ENCODE results near the gene ZNF511.
A peak's percentile ranks its signal among the peaks of the same experiment; 100 is the strongest.

Gene ZNF511

DNA sequence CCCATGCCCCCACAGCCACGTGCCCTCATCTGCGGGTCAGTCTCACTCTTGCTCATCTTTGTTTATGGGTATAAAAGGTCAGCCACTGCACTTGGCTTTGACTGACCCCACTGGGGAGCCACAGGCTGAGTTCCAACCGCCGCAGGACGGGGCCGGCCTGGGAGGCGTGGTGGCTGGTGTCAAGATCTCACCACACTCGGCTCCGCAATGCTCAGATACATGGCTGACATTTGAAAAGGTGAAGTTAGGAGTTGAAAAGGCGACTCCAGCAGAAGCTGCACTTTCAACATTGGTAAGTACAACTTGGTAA, 14.9 kb upstream of the ZNF511 start:
- no peak for DNase-seq

DNA sequence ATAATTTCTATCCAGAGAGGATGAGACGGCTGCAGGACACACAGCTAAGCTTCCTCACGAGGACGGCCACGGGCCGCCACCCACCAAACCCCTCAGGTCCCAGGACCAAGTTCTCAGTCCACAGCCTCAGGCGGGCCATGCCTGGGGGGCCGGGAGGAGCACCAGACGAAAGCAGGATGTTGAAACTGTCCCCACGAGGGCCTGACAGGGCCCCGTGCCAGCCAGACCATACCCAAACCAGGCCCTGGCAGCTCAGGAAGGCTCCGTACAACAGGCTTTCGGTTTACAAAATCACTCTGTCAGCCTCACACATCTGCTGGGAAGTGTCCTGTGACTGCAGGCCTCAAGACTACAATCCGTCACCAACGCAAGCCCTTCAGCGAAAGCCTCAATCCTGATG, 14.5 kb upstream of the ZNF511 start:
- no peak for DNase-seq

DNA sequence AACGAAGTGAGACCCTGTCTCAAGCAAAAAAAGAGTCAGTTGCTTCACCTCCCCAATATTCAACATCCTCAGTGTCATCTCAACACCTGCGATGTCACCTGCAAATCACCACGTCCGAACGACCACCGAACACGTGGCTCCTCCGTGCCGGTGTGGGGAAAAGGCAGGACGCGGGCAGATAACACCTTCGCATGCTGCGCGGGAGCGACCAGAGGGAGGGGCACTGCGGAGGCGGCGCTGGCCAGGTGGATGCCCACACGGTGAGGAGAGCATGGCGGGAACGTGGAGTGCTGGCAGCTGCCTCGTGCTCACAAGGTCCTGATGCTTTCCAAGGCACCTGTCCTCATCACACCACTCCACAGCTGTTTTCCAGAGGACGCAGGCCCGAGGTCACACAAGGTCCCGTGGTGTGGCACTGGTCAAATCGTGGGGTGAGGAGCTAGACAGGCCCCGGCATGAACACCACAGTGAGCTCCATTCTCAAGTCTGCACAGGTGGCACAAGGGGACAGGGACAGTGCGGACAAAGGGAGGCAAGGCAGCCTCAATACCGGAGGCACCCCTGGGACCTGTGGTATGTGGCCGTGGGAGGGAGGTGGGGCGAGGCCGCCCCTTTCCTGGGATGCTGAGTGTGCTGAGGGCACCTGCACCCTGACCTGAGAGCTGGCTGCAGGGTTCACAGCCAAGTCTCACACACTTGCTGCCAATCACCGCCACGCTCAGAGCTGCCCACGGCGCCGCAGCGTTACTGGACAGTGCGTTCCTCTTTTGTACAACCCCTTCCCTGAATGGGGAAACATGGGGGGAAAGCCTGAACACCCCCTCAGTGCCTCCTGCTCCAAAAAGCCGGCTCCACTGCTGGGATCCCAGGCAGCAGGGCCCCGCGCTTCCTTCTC, 13.0 kb upstream of the ZNF511 start:
- no peak for DNase-seq

DNA sequence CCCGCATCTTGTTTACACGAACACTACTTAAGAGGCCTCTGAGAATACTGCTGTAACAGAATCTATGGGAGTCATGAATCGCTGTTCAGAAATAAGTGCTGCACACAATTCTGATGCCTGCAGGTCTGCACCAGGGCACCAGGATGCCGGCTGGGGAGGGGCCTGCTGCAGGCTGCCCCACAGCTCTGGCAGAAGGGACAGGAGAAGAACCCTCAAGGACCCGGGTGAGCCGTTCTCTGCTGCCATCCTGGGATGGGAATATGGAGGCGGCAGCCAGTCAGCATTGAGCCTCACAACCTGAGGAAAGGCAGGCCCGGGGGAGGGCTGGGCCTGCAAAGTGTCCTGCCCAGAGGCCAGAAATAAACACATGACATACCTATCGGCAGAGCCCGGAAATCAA, 11.2 kb upstream of the ZNF511 start:
- DNase-seq = no peak

GRCh38 chr10:133298466-133298865, 10.2 kb upstream of the ZNF511 start:
- DNase-seq = no peak

DNA sequence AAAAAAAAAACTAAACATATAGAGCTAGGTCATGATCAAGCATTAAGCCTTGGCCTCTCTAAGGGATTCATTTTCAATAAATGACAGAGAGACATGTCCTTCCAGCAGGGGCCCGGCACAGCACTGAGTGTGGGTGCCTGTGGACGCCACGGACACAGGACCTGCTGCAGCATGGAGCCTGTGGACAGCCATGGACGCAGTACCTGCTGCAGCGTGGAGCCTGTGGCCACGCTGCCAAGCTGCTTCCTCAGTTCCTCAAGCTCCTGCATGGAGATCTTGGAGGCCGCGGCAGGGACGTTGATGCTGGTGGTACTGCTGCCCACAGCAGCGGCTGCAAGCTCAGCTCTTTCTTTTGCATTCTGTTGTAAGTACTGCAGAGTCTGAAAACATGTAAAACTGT, 9.5 kb upstream of the ZNF511 start:
- no peak for DNase-seq

DNA sequence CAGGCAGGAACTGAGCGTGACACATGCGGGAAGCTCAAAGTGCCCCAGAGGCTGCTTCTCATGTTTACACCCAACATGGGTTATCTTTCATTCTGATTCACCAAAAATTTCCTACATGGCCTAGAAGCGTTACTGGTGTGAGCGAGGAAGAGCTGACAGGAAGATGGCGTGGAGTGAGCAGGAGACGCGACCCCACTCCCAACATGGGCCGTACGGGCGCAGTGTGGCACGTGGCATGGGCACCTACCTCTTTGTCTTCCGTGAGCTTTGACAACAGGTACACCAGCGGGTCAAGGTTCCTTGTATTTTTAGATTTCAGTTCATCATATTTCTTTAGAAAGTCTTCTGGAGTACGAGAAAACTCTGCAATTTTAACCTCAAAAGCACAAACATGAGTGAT, 9.0 kb upstream of the ZNF511 start:
- no peak for DNase-seq

- no peak for DNase-seq
Measured at GRCh38 chr10:133302230-133302629, 6.5 kb upstream of the ZNF511 start.

GRCh38 chr10:133303206-133303605, 5.5 kb upstream of the ZNF511 start:
- no peak for DNase-seq

DNA sequence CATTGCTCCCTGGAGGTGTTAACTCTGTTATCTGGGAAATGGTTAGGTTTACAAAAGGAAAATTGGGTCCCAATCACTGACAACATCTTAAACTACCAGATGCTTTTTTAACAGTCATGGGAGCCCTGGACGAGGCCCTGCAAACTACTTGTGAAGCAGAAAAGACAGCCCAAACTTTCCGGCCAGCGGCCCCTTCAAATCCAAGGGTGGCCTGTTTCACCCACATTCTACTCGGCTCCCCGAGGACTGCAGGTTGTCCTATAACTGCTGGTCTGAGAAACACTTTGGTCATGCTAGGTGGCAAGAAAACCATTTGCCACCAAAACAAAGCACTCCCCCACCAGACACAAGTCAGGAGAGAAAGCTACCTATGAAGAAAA, 2.6 kb upstream of the ZNF511 start:
- no peak for DNase-seq

GRCh38 chr10:133306941-133307379, 1.8 kb upstream of the ZNF511 start:
- no peak for DNase-seq

- peak; percentile 12 to 37 for DNase-seq
Measured at GRCh38 chr10:133307776-133308420, 816 bp upstream of the ZNF511 start.

GRCh38 chr10:133309100-133309719, 496 bp downstream of the ZNF511 start:
- DNase-seq = peak; percentile 59 to 75

DNA sequence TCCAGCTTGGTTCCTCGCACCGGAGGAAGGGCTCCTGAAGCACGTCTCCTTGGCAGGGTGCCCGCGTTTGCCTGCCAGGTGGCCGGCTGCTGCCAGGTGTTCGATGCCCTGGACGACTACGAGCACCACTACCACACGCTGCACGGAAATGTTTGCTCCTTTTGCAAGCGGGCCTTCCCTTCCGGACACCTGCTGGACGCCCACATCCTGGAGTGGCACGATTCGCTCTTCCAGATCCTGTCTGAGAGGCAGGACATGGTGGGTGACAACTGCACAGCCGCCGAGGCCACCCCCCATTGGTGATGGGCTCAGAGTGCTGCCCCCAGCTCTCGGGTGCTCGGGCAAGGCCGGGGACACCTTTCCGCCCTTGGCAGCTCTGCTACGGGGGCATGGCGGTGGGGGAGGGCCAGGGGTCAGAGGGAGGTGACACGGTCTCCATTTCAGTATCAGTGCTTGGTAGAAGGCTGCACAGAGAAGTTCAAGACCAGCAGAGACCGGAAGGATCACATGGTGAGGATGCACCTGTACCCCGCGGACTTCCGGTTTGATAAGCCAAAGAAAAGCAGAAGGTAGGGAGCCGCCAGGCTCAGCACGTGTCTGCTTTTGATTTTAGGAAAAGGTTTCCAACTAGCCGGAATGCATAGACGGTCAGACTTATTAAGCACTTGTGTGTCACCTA, 1.1 kb downstream of the ZNF511 start:
- DNase-seq = no peak

GRCh38 chr10:133310399-133310755, 1.7 kb downstream of the ZNF511 start:
- no peak for DNase-seq

GRCh38 chr10:133310789-133311188, 2.1 kb downstream of the ZNF511 start:
- DNase-seq = no peak

DNA sequence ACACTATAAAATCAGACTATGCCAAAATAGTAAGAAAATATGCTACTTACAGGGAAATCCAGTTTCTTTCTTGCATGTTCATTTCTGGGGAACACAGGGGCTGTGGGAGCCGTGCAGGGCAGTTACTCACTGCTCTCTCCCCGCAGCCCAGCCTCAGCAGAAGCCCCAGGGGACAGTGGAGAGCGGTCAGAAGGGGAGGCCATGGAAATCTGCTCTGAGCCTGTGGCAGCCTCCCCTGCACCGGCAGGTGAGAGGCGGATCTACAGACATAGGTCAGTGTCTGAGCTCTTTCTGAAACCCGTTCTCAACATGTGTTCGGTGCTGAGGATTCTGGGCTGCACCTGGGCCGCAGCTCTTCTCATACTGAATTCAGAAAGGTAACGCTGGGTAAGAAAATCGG, 2.9 kb downstream of the ZNF511 start:
- no peak for DNase-seq

DNA sequence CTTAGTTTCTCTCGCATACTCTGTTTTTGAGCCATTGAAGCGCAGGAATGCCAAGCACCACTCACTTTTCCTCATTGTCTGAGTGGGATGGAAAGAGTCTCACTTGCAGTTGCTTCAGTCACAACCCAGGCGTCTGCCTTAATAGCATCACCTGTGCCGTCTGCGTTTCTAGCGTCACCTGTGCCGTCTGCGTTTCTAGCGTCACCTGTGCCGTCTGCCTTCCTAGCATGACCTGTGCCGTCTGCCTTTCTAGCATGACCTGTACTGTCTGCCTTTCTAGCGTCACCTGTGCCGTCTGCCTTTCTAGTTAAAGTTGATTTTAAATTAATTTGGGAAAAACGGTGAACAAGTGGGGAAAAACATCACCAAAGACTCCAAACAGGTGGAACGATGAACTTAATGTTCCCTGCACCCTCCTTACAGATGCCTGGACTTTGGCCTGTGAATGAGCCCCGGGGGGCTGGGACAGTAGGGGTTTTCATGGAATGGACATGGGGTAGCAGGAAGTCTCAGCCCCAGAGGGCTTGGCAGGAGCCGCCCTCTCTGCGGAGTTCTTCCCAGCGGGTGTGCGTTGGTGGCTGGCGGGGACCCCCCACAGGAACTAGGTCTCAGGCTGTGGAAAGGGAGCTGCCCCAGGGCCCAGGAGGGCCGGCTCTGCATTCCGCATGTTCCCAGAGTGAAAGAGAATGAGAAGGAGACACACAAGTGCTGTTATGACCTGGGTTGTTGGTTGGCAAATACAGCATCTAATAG, 3.5 kb downstream of the ZNF511 start:
- DNase-seq = no peak

DNA sequence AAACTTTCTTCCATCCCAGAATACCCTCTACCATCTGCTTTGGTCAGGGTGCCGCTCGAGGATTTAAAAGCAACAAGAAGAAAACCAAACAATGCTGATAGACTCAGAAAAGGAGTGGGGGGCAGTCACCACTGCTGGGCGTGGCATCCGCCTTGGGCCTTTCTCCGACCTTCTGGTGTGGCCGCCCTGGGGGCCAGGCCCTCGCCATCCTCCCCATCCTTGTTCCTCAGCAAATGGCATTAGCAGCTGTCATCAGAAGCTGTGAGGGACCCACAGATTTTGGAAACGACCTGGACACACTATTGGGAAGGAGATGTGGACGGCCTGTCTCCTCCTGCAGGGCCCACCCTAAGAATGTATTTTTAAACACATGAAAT, 4.0 kb downstream of the ZNF511 start:
- no peak for DNase-seq

- no peak for DNase-seq
Measured at GRCh38 chr10:133313192-133313591, 4.5 kb downstream of the ZNF511 start.

- no peak for DNase-seq
Measured at GRCh38 chr10:133314911-133315310, 6.2 kb downstream of the ZNF511 start.

DNA sequence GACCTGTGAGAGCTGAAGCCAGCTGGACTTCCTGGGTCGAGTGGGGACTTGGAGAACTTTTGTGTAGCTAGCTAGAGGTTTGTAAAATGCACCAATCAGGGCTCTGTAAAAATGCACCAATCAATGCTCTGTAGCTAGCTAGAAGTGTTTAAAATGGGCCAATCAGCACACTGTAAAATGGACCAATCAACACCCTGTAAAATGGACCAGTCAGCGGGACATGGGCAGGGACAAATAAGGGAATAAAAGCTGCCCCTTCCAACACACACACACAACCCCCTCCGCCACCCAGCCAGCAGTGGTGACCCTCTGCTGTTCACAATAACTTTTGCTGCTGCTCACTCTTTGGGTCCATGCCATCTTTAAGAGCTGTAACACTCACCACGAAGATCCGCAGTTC, 7.1 kb downstream of the ZNF511 start:
- DNase-seq = no peak

- no peak for DNase-seq
Measured at GRCh38 chr10:133316266-133316665, 7.6 kb downstream of the ZNF511 start.
